Measurements from ENCODE around the gene HDGFL3.
"Not testable (repeated sequence)": the region's sequence is repeated elsewhere in the genome, so short reads cannot be mapped to it uniquely, and the experiment has no call there.

The HDGFL3 gene

GRCh38 chr15:83207660-83208366, at the start of gene HDGFL3:
Gene HDGFL3 (minus strand): TSS chr15:83207823. CDS start chr15:83207414, 409 bp downstream.
- DNase-seq (ENCODE audit: low spot score), result peak; percentile 64

- DNase-seq (ENCODE audit: low spot score), result no peak
Observed at GRCh38 chr15:83250781-83251180, 43.2 kb upstream of the HDGFL3 start.

GRCh38 chr15:83249030-83249343, 41.4 kb upstream of the HDGFL3 start:
- no peak for DNase-seq (ENCODE audit: low spot score)

GRCh38 chr15:83248151-83249029, 40.8 kb upstream of the HDGFL3 start:
- DNase-seq (ENCODE audit: low spot score), result peak; percentile 71

GRCh38 chr15:83243634-83244033, 36.0 kb upstream of the HDGFL3 start:
- DNase-seq (ENCODE audit: low spot score), result no peak

GRCh38 chr15:83230242-83230641, 22.6 kb upstream of the HDGFL3 start:
- DNase-seq (ENCODE audit: low spot score), result no peak

GRCh38 chr15:83225449-83225848, 17.8 kb upstream of the HDGFL3 start:
- no peak for DNase-seq (ENCODE audit: low spot score)

- DNase-seq (ENCODE audit: low spot score), result not testable (repeated sequence)
Observed at GRCh38 chr15:83221781-83222180, 14.2 kb upstream of the HDGFL3 start.

- no peak for DNase-seq (ENCODE audit: low spot score)
Observed at GRCh38 chr15:83219026-83219425, 11.4 kb upstream of the HDGFL3 start.

GRCh38 chr15:83215306-83215705, 7.7 kb upstream of the HDGFL3 start:
- no peak for DNase-seq (ENCODE audit: low spot score)

GRCh38 chr15:83210619-83211018, 3.0 kb upstream of the HDGFL3 start:
- DNase-seq (ENCODE audit: low spot score), result no peak

- DNase-seq (ENCODE audit: low spot score), result no peak
Observed at GRCh38 chr15:83209333-83209732, 1.7 kb upstream of the HDGFL3 start.

GRCh38 chr15:83208367-83208661, 691 bp upstream of the HDGFL3 start:
- DNase-seq (ENCODE audit: low spot score), result peak; percentile 10

- DNase-seq (ENCODE audit: low spot score), result peak; percentile 7
Observed at GRCh38 chr15:83207009-83207659, 489 bp downstream of the HDGFL3 start.

GRCh38 chr15:83206526-83207008, 1.1 kb downstream of the HDGFL3 start:
- DNase-seq (ENCODE audit: low spot score), result peak; percentile 4

GRCh38 chr15:83205725-83206324, 1.8 kb downstream of the HDGFL3 start:
- no peak for DNase-seq (ENCODE audit: low spot score)

- DNase-seq (ENCODE audit: low spot score), result no peak
Observed at GRCh38 chr15:83204697-83205096, 2.9 kb downstream of the HDGFL3 start.

- DNase-seq (ENCODE audit: low spot score), result no peak
Observed at GRCh38 chr15:83203543-83203942, 4.1 kb downstream of the HDGFL3 start.

- no peak for DNase-seq (ENCODE audit: low spot score)
Observed at GRCh38 chr15:83200589-83200988, 7.0 kb downstream of the HDGFL3 start.

GRCh38 chr15:83200162-83200561, 7.5 kb downstream of the HDGFL3 start:
- no peak for DNase-seq (ENCODE audit: low spot score)

- DNase-seq (ENCODE audit: low spot score), result no peak
Observed at GRCh38 chr15:83199288-83199687, 8.3 kb downstream of the HDGFL3 start.

- no peak for DNase-seq (ENCODE audit: low spot score)
Observed at GRCh38 chr15:83198476-83198875, 9.1 kb downstream of the HDGFL3 start.

GRCh38 chr15:83194528-83194927, 13.1 kb downstream of the HDGFL3 start:
- DNase-seq (ENCODE audit: low spot score), result no peak

Data from globus pallidus (tissue), 1 donor.